ENCODE results near the gene MAPK8IP3.

The MAPK8IP3 gene

GRCh38 chr16:1809281-1809801 is 103.3 kb downstream of the MAPK8IP3 start:
- no peak for DNase-seq (ENCODE audit: low read depth in 2 of 2)

DNA sequence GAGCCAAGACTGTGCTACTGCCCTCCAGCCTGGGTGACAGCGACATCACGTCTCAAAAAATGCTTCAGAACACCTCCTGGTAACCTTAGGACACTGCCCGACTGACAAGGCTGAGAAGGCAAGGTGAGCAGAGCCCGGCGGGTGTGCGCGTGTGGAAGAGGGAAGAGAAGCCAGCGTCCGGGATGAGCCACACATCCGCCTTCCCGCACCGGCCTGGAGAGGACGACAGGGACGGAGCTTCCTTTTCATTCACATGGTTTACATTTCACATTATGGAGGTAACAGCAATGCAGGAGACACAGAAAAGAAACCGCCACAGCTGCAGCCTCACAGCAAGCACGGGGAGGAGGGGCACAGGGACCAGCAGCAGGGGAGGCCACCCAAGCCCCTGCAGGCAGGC is 104.1 kb downstream of the MAPK8IP3 start:
- DNase-seq (ENCODE audit: low read depth in 2 of 2): no peak

DNA sequence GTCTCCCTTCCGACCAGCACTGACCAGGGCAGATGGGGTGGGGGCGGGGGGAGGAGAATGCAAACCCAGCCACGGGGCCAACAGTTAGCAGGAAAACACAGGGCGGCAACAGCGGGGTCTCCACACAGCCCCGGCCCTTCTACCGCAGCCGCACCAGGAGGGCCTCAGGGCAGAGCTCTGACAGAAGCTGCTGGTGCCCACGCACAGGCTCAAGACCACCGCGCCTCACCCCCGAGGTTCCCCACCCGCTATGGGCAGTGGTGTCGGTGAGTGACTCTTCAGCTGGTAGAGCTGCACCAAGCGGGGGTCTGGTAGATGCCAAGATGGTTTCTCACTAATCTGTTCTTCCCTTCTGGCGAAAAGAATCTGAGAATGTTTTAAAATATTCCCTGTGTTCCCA is 104.5 kb downstream of the MAPK8IP3 start:
- no peak for DNase-seq (ENCODE audit: low read depth in 2 of 2)

DNA sequence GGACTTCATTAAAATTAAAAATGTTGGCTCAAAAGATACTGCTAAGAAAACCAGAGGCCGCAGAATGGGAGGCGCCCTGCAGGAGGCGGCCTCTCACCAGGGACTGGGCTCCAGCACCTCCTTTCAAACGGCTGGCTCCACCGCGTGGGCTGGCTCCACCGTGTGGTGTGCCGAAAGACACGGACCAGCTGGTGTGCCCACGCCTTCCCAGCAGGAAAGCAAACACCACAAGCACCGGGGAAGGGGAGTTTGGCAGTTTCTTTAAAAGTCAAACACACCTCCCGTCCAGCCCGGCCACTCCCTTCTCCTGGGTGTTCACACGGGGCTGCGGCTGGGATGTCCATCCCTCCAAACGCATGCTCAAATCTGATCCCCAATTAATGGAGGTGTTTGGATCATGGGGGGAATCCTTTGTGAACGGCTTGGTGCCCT is 106.8 kb downstream of the MAPK8IP3 start:
- DNase-seq (ENCODE audit: low read depth in 2 of 2): no peak

DNA sequence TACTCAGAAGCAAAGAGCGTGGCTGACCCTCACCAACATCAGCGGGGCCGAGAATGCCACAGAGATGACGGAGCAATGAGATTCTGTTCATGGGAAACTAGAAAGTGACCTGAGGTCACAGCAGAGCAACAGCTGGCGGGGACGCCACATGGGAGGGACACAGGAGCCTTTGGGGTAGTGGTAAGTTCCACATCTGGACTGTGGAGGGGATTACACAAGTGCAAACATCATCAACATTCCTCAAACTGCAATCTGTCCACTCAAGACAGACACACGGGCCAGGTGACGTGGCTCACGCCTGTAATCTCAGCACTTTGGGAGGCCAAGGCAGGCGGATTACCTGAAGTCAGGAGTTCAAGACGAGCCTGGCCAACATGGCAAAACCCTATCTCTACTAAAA is 109.5 kb downstream of the MAPK8IP3 start:
- no peak for DNase-seq (ENCODE audit: low read depth in 2 of 2)

GRCh38 chr16:1816396-1817275 is 110.6 kb downstream of the MAPK8IP3 start:
- no peak for DNase-seq (ENCODE audit: low read depth in 2 of 2)

DNA sequence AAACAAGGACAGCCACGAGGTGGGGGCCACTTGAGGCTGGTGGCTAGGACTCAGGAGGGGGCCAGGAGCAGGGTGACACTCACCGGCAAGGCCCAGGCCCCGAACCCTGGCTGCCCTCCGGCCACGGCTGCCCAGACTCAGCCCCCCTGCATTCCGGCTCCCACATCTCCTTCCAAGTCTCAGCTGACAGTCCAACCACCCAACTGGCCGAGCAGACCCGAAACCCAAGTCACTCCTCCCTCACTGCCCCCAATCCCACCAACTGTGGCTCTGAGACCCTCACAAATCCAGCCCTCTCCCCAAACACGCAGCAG is 111.2 kb downstream of the MAPK8IP3 start:
- no peak for DNase-seq (ENCODE audit: low read depth in 2 of 2)

DNA sequence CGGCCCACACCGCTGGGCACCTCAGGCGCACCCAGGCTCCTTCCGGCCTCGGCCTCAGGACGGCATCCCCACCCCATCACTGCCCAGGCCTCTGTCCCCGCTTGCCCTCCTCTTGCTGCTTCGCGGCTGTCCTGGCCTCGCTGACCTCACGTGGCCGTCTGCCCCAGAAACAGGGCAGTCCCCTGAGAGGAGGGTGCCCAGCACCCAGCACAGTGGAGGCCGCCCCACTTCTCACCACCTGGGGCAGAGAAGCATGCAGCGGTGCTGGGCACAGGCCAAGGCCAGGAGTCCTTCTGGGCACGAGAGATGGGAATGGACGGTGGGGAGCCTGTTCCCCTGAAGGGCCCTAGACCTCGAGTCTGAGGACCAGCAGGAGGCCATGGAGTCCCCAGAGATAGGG is 111.7 kb downstream of the MAPK8IP3 start:
- DNase-seq (ENCODE audit: low read depth in 2 of 2): no peak

DNA sequence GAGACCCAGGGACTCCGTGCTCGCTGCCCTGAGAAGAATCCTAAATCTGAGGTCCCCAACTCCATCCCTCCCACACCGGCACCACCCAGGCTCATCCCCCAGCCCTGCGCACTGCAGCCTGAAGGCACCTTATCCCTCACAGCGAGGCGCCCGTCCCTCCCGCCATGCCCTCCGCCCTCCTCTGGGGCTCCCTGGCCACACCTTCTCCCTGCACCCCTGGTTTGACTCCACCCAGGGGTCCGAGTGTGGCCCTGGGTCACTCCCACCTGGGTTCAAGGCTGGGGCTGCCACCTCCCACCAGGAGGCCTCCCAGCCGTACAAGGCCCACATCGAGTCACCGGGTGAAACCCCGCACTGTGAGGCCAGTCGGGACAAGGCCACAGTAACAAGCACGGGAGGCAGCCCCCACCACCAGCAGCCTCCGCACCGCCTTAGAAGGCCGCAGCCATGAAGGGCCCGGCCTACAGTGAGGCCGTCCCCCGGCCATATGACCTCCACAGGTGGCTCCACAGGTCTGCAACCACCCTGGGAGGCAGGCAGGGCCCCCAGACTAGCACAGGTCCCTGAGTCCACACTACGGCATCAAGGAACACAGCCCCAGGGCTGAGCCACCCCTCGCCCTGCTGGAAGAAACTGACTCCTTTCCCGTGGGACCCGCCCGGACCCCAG is 112.3 kb downstream of the MAPK8IP3 start:
- DNase-seq (ENCODE audit: low read depth in 2 of 2): no peak

GRCh38 chr16:1818873-1819525 is 113.0 kb downstream of the MAPK8IP3 start:
- DNase-seq (ENCODE audit: low read depth in 2 of 2): no peak

GRCh38 chr16:1819611-1820010 is 113.6 kb downstream of the MAPK8IP3 start:
- DNase-seq (ENCODE audit: low read depth in 2 of 2): no peak

Data from stimulated activated CD8-positive, alpha-beta memory T cell treated with anti-CD3 and anti-CD28 coated beads, Interleukin-7, amount 100 ng/mL, for 1 hour (primary cell).